NCI-H2171 treated with DMSO at 0.1 percent for 48 hours (cell line): ENCODE data around the gene EDEM1.

Experiments
- DNase-seq: peaks from one replicate; lab custom pipeline; 2025; lab: John Stamatoyannopoulos, UW

The EDEM1 gene

DNA sequence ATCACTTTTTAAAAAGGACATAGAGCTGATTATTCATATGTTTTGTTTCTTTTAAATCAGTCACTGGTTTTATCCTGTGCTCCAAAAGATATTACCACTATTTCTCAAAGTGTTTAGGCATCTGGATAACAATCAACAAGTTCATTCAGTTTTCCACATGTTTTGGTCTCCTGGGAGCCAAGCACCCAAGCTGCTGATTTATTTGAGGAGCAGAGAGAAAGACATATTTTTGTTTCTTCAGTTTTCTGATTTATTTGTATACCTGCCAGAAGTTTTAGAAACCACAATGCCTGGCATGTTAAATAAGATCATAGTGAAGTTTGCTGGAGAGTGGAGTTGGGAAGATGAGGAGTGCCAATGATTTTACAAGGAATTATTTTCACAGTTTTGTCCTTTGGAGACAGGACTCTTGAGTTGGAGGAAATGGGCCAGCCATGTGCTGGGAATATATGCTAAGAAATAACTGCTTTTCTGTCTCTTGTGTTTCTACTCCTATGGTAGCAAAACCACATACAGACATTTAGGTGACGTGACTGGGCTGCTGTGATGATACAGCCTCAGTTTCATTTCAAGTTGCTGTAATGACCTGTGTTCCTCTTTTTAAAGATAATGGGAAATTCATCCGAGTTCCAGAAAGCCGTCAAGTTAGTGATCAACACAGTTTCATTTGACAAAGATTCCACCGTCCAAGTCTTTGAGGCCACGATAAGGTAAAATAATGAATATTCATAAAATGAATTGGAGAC, 11.7 kb downstream of the EDEM1 start:
- DNase-seq = no peak

DNA sequence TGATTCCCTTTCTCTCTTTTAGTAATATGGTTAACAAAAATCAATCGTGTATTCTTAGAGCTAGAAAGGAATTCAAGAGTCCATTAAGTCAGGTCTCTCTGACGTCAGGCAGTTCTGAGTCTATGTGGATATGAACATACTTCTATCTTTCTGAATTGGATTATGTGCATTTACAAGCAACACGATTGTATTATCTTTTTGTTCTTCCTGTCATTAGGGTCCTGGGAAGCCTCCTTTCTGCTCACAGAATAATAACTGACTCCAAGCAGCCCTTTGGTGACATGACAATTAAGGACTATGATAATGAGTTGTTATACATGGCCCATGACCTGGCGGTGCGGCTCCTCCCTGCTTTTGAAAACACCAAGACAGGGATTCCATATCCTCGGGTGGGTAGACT, 14.0 kb downstream of the EDEM1 start:
- DNase-seq = no peak

- no peak for DNase-seq
Measured at GRCh38 chr3:5202222-5202621, 14.7 kb downstream of the EDEM1 start.

- DNase-seq = no peak
Measured at GRCh38 chr3:5205165-5205941, 17.8 kb downstream of the EDEM1 start.

DNA sequence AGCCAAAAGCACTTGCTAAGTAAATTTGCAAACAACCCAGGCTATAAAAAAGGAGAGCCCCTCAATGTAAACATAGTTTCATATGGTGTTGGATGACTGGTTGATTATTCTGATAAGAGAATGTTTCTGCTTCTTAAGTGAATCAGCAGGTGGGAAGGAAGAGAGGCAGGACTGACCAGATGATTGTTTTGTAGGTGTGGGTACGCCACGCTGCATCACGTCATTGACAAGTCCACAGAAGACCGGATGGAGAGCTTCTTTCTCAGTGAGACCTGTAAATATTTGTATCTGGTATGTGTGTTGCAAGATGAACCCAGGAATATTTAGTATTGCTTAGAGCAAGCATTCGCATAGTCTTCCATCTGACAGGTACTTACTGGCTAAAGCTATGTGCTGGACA, 23.4 kb downstream of the EDEM1 start:
- DNase-seq = no peak

DNA sequence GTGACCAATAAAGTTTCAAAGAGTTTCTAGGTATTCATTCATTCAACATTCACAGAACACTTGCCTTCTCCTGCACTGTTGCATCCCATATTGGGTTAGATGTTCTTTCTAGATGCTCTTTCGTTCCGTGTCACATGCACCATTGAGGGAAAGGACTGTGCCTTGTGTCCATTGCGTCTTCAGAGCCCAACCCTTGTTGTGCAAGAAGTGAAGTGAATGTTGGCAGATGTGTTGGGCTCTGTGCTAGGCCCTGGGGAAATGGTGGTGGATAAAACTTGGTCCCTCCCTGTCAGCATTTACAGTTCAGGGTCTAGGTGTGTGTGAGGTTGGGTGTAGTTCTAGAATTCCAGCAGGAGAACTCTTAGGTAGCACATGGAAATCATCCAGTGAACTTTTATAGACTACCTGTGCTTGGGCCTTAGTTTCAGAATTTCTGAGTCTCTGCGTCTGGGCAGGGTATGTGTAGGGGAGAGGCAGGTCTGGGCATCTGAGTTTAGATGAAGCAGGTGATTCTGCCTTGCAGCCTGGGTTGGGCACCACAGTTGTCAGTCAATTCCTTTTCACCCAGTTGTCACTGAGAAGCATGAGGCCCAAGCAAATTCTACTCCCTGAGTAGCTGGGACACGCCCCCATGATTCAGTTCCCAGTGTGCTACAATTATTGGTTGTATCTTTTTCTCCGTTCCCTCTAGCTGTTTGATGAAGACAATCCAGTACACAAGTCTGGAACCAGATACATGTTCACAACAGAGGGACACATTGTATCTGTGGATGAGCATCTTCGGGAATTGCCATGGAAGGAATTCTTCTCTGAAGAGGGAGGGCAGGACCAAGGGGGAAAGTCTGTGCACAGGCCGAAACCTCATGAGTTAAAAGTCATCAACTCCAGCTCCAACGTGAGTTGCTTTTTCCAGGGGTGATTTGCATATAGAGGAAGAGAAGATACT, 25.4 kb downstream of the EDEM1 start:
- DNase-seq = no peak

DNA sequence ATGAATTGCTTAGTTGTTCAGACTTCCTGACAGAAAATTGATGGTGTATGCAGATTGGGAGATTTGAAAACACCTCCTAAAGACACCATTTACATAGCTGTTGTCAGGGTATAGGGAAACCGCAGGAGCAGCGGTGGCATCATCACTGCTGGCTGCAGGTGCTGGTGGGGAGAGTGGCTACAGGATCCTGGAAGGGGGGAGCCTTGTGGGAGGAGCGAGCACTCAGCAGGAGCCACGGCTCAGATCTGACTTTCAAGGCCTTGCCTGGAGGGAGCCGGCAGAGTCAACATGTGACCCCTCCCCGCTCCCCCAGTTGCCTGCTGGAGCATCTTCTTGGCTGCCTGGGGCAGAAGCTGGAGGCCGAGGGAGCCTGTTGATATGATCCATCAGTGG, 26.1 kb downstream of the EDEM1 start:
- no peak for DNase-seq

DNA sequence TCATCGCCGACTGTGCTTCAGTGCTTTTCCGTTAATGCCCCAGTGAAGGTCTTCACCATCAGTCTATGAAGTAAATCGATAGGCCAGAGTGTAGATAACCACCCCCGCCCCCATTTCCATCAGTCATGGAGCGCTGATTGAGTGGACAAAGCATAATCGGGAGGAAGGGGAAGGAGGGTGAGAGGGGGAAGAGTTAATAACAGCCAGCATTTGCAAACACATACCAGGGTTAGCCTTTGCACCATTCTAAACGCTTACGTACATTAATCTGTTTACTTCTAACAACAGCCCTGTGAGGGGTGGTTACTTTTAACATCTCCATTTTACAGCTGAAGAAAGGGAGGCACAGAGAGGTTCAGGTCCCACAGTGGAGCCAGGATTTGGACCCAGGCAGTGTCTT, 26.8 kb downstream of the EDEM1 start:
- no peak for DNase-seq

DNA sequence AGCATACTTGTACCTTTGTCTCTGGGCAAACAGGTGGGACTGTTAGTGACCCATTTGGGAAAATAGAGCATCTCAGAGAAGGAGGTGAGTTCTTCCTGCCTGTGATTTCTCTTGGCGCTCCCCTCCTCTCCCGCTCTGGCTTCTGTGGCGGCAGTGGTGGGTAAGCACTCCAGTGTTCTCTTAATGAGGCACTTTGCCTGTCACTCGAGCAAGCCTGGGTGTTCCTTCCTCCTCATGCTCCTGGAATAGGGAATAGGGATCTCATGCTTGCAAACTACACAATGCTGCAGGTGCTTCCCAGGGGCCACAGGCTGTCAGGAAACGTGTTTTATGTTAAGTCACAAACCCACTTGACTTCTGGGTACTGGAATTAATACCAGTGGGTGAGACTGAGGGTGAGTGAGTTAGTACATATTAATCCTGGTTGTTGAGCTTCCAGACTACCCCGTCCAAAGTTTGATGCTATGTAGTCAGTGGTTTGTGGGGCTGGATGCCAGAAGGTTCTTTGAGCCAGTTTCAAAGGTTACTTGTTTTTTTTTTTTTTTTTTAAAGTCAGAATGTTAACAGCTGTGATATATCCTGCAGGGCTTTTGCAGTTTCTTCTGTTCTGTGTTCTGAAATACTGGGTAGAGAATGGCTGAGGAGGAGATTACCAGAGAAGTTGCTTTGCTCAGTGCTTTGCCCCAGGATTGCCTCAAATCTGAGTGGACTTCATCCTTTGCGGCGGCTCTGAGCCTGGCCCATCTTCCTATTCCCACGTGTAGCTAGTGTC, 30.5 kb downstream of the EDEM1 start:
- no peak for DNase-seq

GRCh38 chr3:5218815-5219214, 31.3 kb downstream of the EDEM1 start:
- DNase-seq = no peak

DNA sequence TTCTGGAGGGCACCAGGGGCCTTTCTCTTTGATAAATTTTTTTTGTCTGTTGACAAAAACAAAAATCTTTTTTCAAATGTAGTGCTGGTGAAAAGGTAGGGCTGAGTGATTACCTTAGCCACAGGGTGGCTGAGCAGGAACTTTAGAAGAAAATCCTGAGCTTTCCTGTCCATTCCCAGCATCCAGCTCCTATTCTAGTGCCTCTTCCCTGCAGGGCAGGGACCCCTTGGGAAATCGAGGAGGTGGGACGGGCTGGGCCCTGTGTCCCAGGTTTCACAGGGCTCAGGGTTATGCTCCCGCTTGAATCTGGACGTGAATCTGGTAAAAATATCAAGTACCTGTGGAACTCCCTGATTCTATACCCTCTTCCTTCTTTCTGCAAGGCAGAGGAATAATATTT, 31.7 kb downstream of the EDEM1 start:
- no peak for DNase-seq

- no peak for DNase-seq
Measured at GRCh38 chr3:5220193-5220592, 32.7 kb downstream of the EDEM1 start.

GRCh38 chr3:5220667-5221431, 33.3 kb downstream of the EDEM1 start:
- no peak for DNase-seq

DNA sequence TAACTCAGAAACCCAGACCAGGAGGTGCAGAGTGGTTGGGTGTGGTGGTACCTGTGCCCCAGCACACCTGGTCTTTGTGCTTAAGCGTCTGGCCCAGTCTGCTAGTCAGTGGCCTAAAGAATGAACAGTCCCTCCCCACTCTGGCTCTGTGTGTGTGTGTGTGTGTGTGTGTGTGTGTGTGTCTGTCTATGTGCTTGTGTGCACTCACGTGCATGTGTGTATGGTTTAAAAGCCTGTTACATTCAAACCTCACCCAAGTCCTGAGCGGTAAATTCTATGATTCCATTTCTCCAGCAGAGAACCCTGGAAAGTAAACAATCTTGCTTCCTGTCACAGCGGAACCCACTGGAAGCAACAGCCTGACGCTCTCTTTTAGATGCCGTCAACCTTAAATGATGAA, 34.2 kb downstream of the EDEM1 start:
- no peak for DNase-seq

DNA sequence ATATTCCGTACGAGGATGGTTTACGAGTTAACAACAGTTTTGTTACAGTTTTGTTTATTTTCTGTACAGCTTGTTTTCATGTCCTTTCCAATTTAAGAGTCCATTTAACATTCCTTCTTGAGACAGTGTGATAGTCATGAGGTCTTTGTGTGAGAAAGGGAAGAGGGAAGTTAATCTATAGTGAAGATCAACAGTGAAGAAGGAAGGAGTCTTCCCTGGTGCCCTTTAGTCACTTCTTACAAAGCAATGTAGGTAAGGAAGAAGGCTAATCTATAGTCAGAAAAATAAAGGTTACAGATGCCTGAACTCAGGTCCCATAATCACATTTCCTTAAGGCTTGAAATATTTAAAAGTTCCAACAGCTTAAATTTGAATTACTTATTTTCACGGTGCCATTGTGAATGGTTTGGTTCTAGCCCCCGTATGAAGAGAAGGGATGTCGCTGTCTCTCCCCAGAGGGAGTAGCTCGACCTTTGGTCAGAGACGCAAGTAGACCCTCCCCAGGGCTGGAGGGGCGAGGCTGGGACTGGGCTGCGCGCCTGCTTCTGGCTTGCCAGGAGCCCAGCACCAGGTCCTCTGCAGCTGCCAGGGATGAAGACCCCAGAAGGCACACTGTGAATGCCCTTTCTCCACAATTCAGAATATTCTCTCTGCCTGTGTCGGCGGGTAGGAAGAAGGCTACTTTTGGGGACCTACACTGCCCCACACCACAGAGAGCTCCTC, 34.9 kb downstream of the EDEM1 start:
- DNase-seq = no peak

- DNase-seq = peak; percentile 1
Measured at GRCh38 chr3:5226783-5227182, 39.3 kb downstream of the EDEM1 start.

GRCh38 chr3:5227812-5228211, 40.3 kb downstream of the EDEM1 start:
- DNase-seq = no peak

- no peak for DNase-seq
Measured at GRCh38 chr3:5229414-5229813, 41.9 kb downstream of the EDEM1 start.

DNA sequence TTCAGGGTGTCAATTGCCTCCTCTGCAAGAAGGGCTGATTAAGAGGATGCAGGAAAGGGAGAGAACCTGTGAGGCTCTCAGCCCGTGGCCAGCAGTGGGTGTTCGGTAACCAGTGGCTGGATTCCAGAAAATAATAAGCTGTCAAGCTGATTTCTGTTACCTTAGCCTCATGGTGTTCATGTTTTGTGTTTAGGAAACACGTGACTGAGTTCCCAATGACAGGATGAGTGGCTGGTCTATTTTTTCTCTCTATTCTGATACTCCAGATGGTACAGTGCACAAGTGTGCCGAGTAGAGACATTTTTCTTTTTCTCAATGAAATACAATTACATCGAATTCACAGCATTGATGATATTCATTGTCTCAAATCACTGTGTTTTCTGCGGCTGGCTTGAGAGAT, 43.6 kb downstream of the EDEM1 start:
- peak; percentile 41 for DNase-seq

GRCh38 chr3:5231487-5231886, 44.0 kb downstream of the EDEM1 start:
- DNase-seq = no peak
